ENCODE measurements around the gene NGDN.
"Not testable (repeated sequence)": the region's sequence is repeated elsewhere in the genome, so short reads cannot be mapped to it uniquely, and the experiment has no call there.

The NGDN gene

DNA sequence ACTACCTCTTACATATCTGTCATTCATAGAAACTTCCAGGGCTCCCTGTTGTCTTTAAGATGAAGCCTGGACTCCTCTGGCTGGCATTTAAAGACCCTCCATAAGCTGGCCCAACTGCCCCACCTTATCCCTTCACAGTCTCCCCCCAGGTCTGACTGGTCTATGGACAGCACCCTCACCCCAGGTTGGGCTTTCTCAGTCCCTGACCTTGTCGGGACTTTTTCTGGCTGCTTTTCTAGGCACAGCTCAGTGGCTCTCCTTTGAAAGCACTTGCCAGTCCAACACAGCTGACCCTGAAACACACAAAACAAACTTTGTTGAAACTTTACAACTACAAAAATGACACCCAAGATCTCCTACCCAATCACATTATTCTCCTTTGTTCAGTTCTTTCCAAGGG lies 20.2 kb upstream of the NGDN start:
- Histone ChIP-seq H3K36me3 (ENCODE audit: control insufficient read depth in 5 of 5, insufficient read depth in 5 of 5, low read length in 5 of 5) (no peaks in the 10 kb centered on the region), H3K4me3 (ENCODE audit: low read depth in 1 of 5, low read length in 5 of 5) (no peak overlapping the region), H3K9me3 (ENCODE audit: control insufficient read depth in 5 of 5, low read length in 5 of 5) (no peaks in the 10 kb centered on the region), H3K4me1 (ENCODE audit: control insufficient read depth in 5 of 5, insufficient read depth in 5 of 5, low read length in 5 of 5) (no peaks in the 10 kb centered on the region), H3K27me3 (ENCODE audit: control insufficient read depth in 5 of 5, insufficient read depth in 4 of 5, low read length in 5 of 5) (peaks cover 0 to 9% (median 0%) of the 10 kb centered on the region in 5 donors), H3K27ac (ENCODE audit: low read depth, low read length) (no peak overlapping the region), H3K9ac (ENCODE audit: low read length in 5 of 5) (no peak overlapping the region)

- peaks cover 0 to 13% (median 0%) of the 10 kb centered on the region in 5 donors for H3K27me3 ChIP-seq (ENCODE audit: control insufficient read depth in 5 of 5, insufficient read depth in 4 of 5, low read length in 5 of 5)
- H3K9ac ChIP-seq (ENCODE audit: low read length in 5 of 5), result no peak overlapping the region
- H3K4me3 ChIP-seq (ENCODE audit: low read depth in 1 of 5, low read length in 5 of 5), result no peak overlapping the region
- H3K36me3 ChIP-seq (ENCODE audit: control insufficient read depth in 5 of 5, insufficient read depth in 5 of 5, low read length in 5 of 5), result no peaks in the 10 kb centered on the region
- H3K9me3 ChIP-seq (ENCODE audit: control insufficient read depth in 5 of 5, low read length in 5 of 5), result no peaks in the 10 kb centered on the region
- H3K4me1 ChIP-seq (ENCODE audit: control insufficient read depth in 5 of 5, insufficient read depth in 5 of 5, low read length in 5 of 5), result no peaks in the 10 kb centered on the region
- H3K27ac ChIP-seq (ENCODE audit: low read depth, low read length), result no peak overlapping the region
Observed at GRCh38 chr14:23450379-23450778, 19.1 kb upstream of the NGDN start.

GRCh38 chr14:23452237-23452636 lies 17.3 kb upstream of the NGDN start:
- Histone ChIP-seq H3K36me3 (ENCODE audit: control insufficient read depth in 5 of 5, insufficient read depth in 5 of 5, low read length in 5 of 5) (no peaks in the 10 kb centered on the region), H3K4me3 (ENCODE audit: low read depth in 1 of 5, low read length in 5 of 5) (no peak overlapping the region), H3K9me3 (ENCODE audit: control insufficient read depth in 5 of 5, low read length in 5 of 5) (no peaks in the 10 kb centered on the region), H3K27me3 (ENCODE audit: control insufficient read depth in 5 of 5, insufficient read depth in 4 of 5, low read length in 5 of 5) (peaks cover 0 to 15% (median 3%) of the 10 kb centered on the region in 5 donors), H3K4me1 (ENCODE audit: control insufficient read depth in 5 of 5, insufficient read depth in 5 of 5, low read length in 5 of 5) (no peaks in the 10 kb centered on the region), H3K9ac (ENCODE audit: low read length in 5 of 5) (no peak overlapping the region), H3K27ac (ENCODE audit: low read depth, low read length) (no peak overlapping the region)

- Histone ChIP-seq H3K36me3 (ENCODE audit: control insufficient read depth in 5 of 5, insufficient read depth in 5 of 5, low read length in 5 of 5) (no peaks in the 10 kb centered on the region), H3K4me3 (ENCODE audit: low read depth in 1 of 5, low read length in 5 of 5) (no peak overlapping the region), H3K27ac (ENCODE audit: low read depth, low read length) (no peak overlapping the region), H3K9me3 (ENCODE audit: control insufficient read depth in 5 of 5, low read length in 5 of 5) (no peaks in the 10 kb centered on the region), H3K27me3 (ENCODE audit: control insufficient read depth in 5 of 5, insufficient read depth in 4 of 5, low read length in 5 of 5) (peaks cover 0 to 13% (median 5%) of the 10 kb centered on the region in 5 donors), H3K4me1 (ENCODE audit: control insufficient read depth in 5 of 5, insufficient read depth in 5 of 5, low read length in 5 of 5) (no peaks in the 10 kb centered on the region), H3K9ac (ENCODE audit: low read length in 5 of 5) (no peak overlapping the region)
Observed at GRCh38 chr14:23454445-23454856, 15.1 kb upstream of the NGDN start.

GRCh38 chr14:23456883-23457586 lies 12.5 kb upstream of the NGDN start:
- not testable (repeated sequence) for H3K27me3 ChIP-seq (ENCODE audit: control insufficient read depth in 5 of 5, insufficient read depth in 4 of 5, low read length in 5 of 5); H3K27ac ChIP-seq (ENCODE audit: low read depth, low read length); H3K4me3 ChIP-seq (ENCODE audit: low read depth in 1 of 5, low read length in 5 of 5); H3K9me3 ChIP-seq (ENCODE audit: control insufficient read depth in 5 of 5, low read length in 5 of 5); H3K36me3 ChIP-seq (ENCODE audit: control insufficient read depth in 5 of 5, insufficient read depth in 5 of 5, low read length in 5 of 5); H3K9ac ChIP-seq (ENCODE audit: low read length in 5 of 5); H3K4me1 ChIP-seq (ENCODE audit: control insufficient read depth in 5 of 5, insufficient read depth in 5 of 5, low read length in 5 of 5)

GRCh38 chr14:23457587-23458445 lies 11.7 kb upstream of the NGDN start:
- H3K4me3 ChIP-seq (ENCODE audit: low read depth in 1 of 5, low read length in 5 of 5), result no peak overlapping the region
- H3K36me3 ChIP-seq (ENCODE audit: control insufficient read depth in 5 of 5, insufficient read depth in 5 of 5, low read length in 5 of 5), result no peaks in the 10 kb centered on the region
- H3K4me1 ChIP-seq (ENCODE audit: control insufficient read depth in 5 of 5, insufficient read depth in 5 of 5, low read length in 5 of 5), result no peaks in the 10 kb centered on the region
- no peak overlapping the region for H3K9ac ChIP-seq (ENCODE audit: low read length in 5 of 5)
- H3K27ac ChIP-seq (ENCODE audit: low read depth, low read length), result no peak overlapping the region
- peaks cover 0 to 9% (median 5%) of the 10 kb centered on the region in 5 donors for H3K27me3 ChIP-seq (ENCODE audit: control insufficient read depth in 5 of 5, insufficient read depth in 4 of 5, low read length in 5 of 5)
- H3K9me3 ChIP-seq (ENCODE audit: control insufficient read depth in 5 of 5, low read length in 5 of 5), result no peaks in the 10 kb centered on the region

DNA sequence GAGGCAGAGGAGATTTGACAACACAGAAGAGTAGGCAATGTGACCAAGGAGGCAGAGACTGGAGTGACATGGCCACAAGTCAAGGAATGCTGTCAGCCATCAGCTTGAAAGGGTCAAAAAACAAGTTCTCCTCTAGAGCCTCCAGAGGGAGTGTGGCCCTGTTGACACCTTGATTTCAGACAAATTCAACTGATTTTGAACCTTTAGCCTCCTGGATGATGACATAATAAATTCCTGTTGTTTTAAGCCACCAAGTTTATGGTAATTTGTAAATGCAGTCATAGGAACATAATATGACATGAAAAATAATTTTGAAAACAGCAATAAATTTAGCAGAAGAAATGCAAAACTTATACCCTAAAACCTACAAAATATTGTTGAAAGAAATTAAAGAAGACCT lies 8.5 kb upstream of the NGDN start:
- Histone ChIP-seq H3K9me3 (ENCODE audit: control insufficient read depth in 5 of 5, low read length in 5 of 5) (no peaks in the 10 kb centered on the region), H3K9ac (ENCODE audit: low read length in 5 of 5) (no peak overlapping the region), H3K27ac (ENCODE audit: low read depth, low read length) (no peak overlapping the region), H3K4me3 (ENCODE audit: low read depth in 1 of 5, low read length in 5 of 5) (no peak overlapping the region), H3K27me3 (ENCODE audit: control insufficient read depth in 5 of 5, insufficient read depth in 4 of 5, low read length in 5 of 5) (peaks cover 0 to 9% (median 5%) of the 10 kb centered on the region in 5 donors), H3K4me1 (ENCODE audit: control insufficient read depth in 5 of 5, insufficient read depth in 5 of 5, low read length in 5 of 5) (no peaks in the 10 kb centered on the region), H3K36me3 (ENCODE audit: control insufficient read depth in 5 of 5, insufficient read depth in 5 of 5, low read length in 5 of 5) (no peaks in the 10 kb centered on the region)

DNA sequence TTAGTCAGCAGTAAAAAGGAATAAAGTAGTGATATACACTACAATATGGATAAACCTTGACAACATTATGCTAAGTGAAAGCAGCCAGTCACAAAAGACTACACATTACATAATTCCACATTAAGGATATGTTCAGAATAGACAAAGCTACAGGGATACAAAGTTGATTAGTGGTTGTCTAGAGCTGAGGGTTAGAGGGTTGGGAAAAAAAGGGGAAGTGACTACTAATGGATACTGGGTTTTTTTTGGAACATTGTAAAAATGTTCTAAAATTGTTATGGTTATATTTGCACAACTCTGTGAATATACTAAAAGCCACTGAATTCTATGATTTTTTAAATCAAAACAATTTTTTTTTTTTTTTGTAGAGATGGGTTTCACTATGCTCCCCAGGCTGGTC lies 4.8 kb upstream of the NGDN start:
- Histone ChIP-seq H3K27me3 (ENCODE audit: control insufficient read depth in 5 of 5, insufficient read depth in 4 of 5, low read length in 5 of 5) (peaks cover 0 to 5% (median 0%) of the 10 kb centered on the region in 5 donors), H3K9me3 (ENCODE audit: control insufficient read depth in 5 of 5, low read length in 5 of 5) (no peaks in the 10 kb centered on the region), H3K4me3 (ENCODE audit: low read depth in 1 of 5, low read length in 5 of 5) (no peak overlapping the region), H3K36me3 (ENCODE audit: control insufficient read depth in 5 of 5, insufficient read depth in 5 of 5, low read length in 5 of 5) (no peaks in the 10 kb centered on the region), H3K9ac (ENCODE audit: low read length in 5 of 5) (no peak overlapping the region), H3K4me1 (ENCODE audit: control insufficient read depth in 5 of 5, insufficient read depth in 5 of 5, low read length in 5 of 5) (peaks cover 4 to 7% (median 5%) of the 10 kb centered on the region in 5 donors), H3K27ac (ENCODE audit: low read depth, low read length) (no peak overlapping the region)

DNA sequence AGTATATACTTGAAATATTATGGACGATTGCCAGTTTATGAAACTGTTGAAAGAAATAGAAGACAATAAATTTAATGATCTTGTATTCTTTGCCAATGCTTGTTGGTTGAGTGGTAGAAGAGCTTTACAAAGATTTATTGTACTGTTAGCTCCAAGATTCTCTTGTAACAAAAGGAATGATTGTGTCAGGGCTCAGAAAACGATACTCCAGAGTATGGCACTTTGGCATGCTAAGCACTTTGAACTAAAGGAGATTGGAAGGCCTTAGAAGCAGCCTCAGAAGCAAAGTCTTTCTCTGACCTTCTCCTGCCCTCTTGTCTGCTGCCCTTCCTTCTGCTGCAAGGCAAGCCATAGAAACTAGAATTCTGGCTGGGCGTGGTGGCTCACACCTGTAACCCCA lies 4.2 kb upstream of the NGDN start:
- Histone ChIP-seq H3K9me3 (ENCODE audit: control insufficient read depth in 5 of 5, low read length in 5 of 5) (no peaks in the 10 kb centered on the region), H3K4me1 (ENCODE audit: control insufficient read depth in 5 of 5, insufficient read depth in 5 of 5, low read length in 5 of 5) (peaks cover 4 to 13% (median 11%) of the 10 kb centered on the region in 5 donors), H3K27me3 (ENCODE audit: control insufficient read depth in 5 of 5, insufficient read depth in 4 of 5, low read length in 5 of 5) (peaks cover 0 to 5% (median 0%) of the 10 kb centered on the region in 5 donors), H3K9ac (ENCODE audit: low read length in 5 of 5) (no peak overlapping the region), H3K36me3 (ENCODE audit: control insufficient read depth in 5 of 5, insufficient read depth in 5 of 5, low read length in 5 of 5) (no peaks in the 10 kb centered on the region), H3K4me3 (ENCODE audit: low read depth in 1 of 5, low read length in 5 of 5) (no peak overlapping the region), H3K27ac (ENCODE audit: low read depth, low read length) (no peak overlapping the region)

DNA sequence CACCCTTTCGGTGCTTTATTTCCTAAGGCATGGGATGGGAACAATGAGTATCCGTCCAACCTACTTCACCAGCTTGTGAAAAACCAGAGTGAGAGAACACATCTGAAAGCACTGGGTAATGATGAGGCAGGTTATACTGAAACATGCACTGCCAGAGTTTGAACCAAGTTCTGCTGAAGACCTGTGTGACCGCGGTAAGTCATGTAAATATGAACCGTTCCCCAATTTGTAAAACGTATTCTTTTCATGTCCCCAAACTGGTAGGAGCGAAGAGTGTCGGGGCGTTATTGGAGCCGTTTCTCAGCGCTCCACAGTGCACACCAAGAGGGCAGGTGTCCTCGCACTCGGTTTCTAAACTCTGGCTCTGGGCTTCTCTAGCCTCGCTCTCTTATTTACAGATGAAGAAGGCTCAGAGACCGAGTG lies 788 bp upstream of the NGDN start:
- H3K4me1 ChIP-seq (ENCODE audit: control insufficient read depth in 5 of 5, insufficient read depth in 5 of 5, low read length in 5 of 5), result peaks cover 4 to 16% (median 14%) of the 10 kb centered on the region in 5 donors
- H3K27ac ChIP-seq (ENCODE audit: low read depth, low read length), result peak overlapping the region; percentile 69

More for the DNA sequence above, 788 bp upstream of the NGDN start:
- Histone ChIP-seq H3K9me3 (ENCODE audit: control insufficient read depth in 5 of 5, low read length in 5 of 5) (no peaks in the 10 kb centered on the region), H3K36me3 (ENCODE audit: control insufficient read depth in 5 of 5, insufficient read depth in 5 of 5, low read length in 5 of 5) (peaks cover 7 to 29% (median 22%) of the 10 kb centered on the region in 5 donors), H3K27me3 (ENCODE audit: control insufficient read depth in 5 of 5, insufficient read depth in 4 of 5, low read length in 5 of 5) (no peaks in the 10 kb centered on the region), H3K4me3 (ENCODE audit: low read depth in 1 of 5, low read length in 5 of 5) (peak overlapping the region; percentile 74 to 100 (median 81)), H3K9ac (ENCODE audit: low read length in 5 of 5) (peak overlapping the region in 1 of 5 donors; percentile 59)
